Prostate gland (tissue), 2 donors: ENCODE data around the gene FAM83G. TPM values are rescaled to one million over a fixed set of nuclear protein-coding genes. Genes with fewer than 3 reads are reported as not detected.
A peak's percentile ranks its signal among the peaks of the same experiment; 100 is the strongest.

Experiments
- DNase-seq: peaks from one replicate; pipeline ENCODE4 v3.0.0-alpha.2; 2019; ENCODE audit warnings: low spot score
- H3K27ac ChIP-seq, 2 donors: fragments of 200-600 bp; sonication (generic); 2 replicates each; pipeline ENCODE4 v1.5.1; 2017 to 2019
- H3K27me3 ChIP-seq: fragments of 200-600 bp; sonication (generic); replicated peaks from 2 replicates; pipeline ENCODE4 v1.5.1; 2019; ENCODE audit not compliant: insufficient read depth
- H3K36me3 ChIP-seq, 2 donors: fragments of 200-600 bp; sonication (generic); 1 replicate in 1 of 2; 2 replicates in 1 of 2; pipeline versions ENCODE4 v1.5.1 to v1.8.1; 2017 to 2019
- H3K4me1 ChIP-seq: fragments of 200-600 bp; sonication (generic); replicated peaks from 2 replicates; pipeline ENCODE4 v1.5.1; 2019
- H3K4me3 ChIP-seq, 2 donors: fragments of 200-600 bp; sonication (generic); 2 replicates each; pipeline ENCODE4 v1.5.1; 2017 to 2019
- H3K9me3 ChIP-seq: fragments of 200-600 bp; sonication (generic); 2 replicates; pipeline ENCODE4 v1.5.1; 2017
- CTCF ChIP-seq, 4 experiments: fragments of 200-600 bp in 2 of 4; fragments of 450-650 bp in 2 of 4; sonication (generic) in 2 of 4; IDR thresholded peaks; 1 replicate in 3 of 4; 2 replicates in 1 of 4; pipeline ENCODE4 v1.5.1; 2016 to 2019; ENCODE audit warnings: antibody characterized with exemption in 4 of 4, mild to moderate bottlenecking in 2 of 4, moderate library complexity in 2 of 4
- POLR2A ChIP-seq: fragments of 450-650 bp; IDR thresholded peaks from one replicate; pipeline ENCODE4 v1.6.1; 2016; ENCODE audit warnings: antibody characterized with exemption, mild to moderate bottlenecking
- POLR2AphosphoS5 ChIP-seq: sonication (generic); formaldehyde crosslinking; IDR thresholded peaks from one replicate; pipeline ENCODE4 v1.6.1; 2017; ENCODE audit warnings: antibody characterized with exemption
- WGBS: methylation state at CpG from one replicate; pipeline ENCODE4 v1.1.5; 2018; 5-methylcytosine and 5-hydroxymethylcytosine counted together
- intact Hi-C: fragments of 100-400 bp; cut with DNase I; formaldehyde crosslinking; loops from one replicate; pipeline ENCODE4 v1.14.2; 2022
- total RNA-seq, 2 donors: library from RNA; depleted of rRNA; stranded (reverse); fragments of >200 nt; gene quantifications; one replicate each; pipeline ENCODE4 v1.1.0, GENCODE V29; 2016

The FAM83G gene
- total RNA-seq, 2 donors from 2014 or later = 7.3 to 9.5 TPM

- no peak overlapping the region for H3K27ac ChIP-seq
- no peaks in the 10 kb centered on the region for H3K9me3 ChIP-seq
- TF ChIP-seq POLR2AphosphoS5 (no peak), CTCF (IDR thresholded peaks at IDR 0.05) (no peak), POLR2A (no peak)
- intact Hi-C loops = no loop called here
- DNase-seq = no peak
- H3K4me3 ChIP-seq = no peak overlapping the region
- peaks cover 6% of the 10 kb centered on the region for H3K4me1 ChIP-seq
- WGBS = 97% methylated on average over 7 of the region's 7 CpGs
- no peaks in the 10 kb centered on the region for H3K36me3 ChIP-seq
- no peaks in the 10 kb centered on the region for H3K27me3 ChIP-seq
Measured at GRCh38 chr17:18971801-18972200, 32.8 kb downstream of the FAM83G start.

GRCh38 chr17:18970582-18971480, 33.7 kb downstream of the FAM83G start:
- Histone ChIP-seq H3K9me3 (no peaks in the 10 kb centered on the region), H3K4me1 (peaks cover 6% of the 10 kb centered on the region), H3K27ac (no peak overlapping the region), H3K27me3 (no peaks in the 10 kb centered on the region), H3K4me3 (no peak overlapping the region), H3K36me3 (no peaks in the 10 kb centered on the region)
- TF ChIP-seq POLR2AphosphoS5 (no peak), POLR2A (no peak), CTCF (IDR thresholded peaks at IDR 0.05) (no peak)
- intact Hi-C loops = no loop called here
- WGBS = 93% methylated on average over 27 of the region's 28 CpGs
- no peak for DNase-seq

GRCh38 chr17:18968945-18969887, 35.3 kb downstream of the FAM83G start:
- TF ChIP-seq POLR2AphosphoS5 (peak; percentile 82), POLR2A (no peak), CTCF (IDR thresholded peaks at IDR 0.05) (no peak)
- intact Hi-C loops = no loop called here
- no peak overlapping the region for H3K27ac ChIP-seq

GRCh38 chr17:18968345-18968744, 36.2 kb downstream of the FAM83G start:
- DNase-seq = no peak
- no peak overlapping the region for H3K4me3 ChIP-seq
- no peaks in the 10 kb centered on the region for H3K9me3 ChIP-seq
- H3K27me3 ChIP-seq = no peaks in the 10 kb centered on the region
- H3K27ac ChIP-seq = no peak overlapping the region
- 98% methylated on average over 4 of the region's 4 CpGs for WGBS
- H3K36me3 ChIP-seq = no peaks in the 10 kb centered on the region
- intact Hi-C loops = no loop called here
- no peak for TF ChIP-seq CTCF (IDR thresholded peaks at IDR 0.05)
- TF ChIP-seq POLR2AphosphoS5 = no peak
- no peak for TF ChIP-seq POLR2A
- peaks cover 6% of the 10 kb centered on the region for H3K4me1 ChIP-seq

More at GRCh38 chr17:18968945-18969887, 35.3 kb downstream of the FAM83G start:
- WGBS = 83% methylated on average over 17 of the region's 23 CpGs
- Histone ChIP-seq H3K9me3 (no peaks in the 10 kb centered on the region), H3K27me3 (no peaks in the 10 kb centered on the region), H3K4me1 (peaks cover 6% of the 10 kb centered on the region), H3K36me3 (no peaks in the 10 kb centered on the region), H3K4me3 (no peak overlapping the region)
- peak; percentile 79 for DNase-seq
